ENCODE measurements around the gene LDAH. TPM values are rescaled to one million over a fixed set of nuclear protein-coding genes. Genes with fewer than 3 reads are reported as not detected.

The LDAH gene
- total RNA-seq, 4 donors from 2014 or later: 7.5 to 58.5 (median 15.2) TPM

- intact Hi-C loops (cut with DNase I; ENCODE audit: low total_unique reads): no loop called here
- no peak for TF ChIP-seq CTCF (IDR thresholded peaks at IDR 0.05)
- TF ChIP-seq POLR2A (IDR thresholded peaks at IDR 0.05): no peak
- TF ChIP-seq EP300 (IDR thresholded peaks at IDR 0.05; ENCODE audit: low read depth): no peak
- TF ChIP-seq POLR2AphosphoS5 (IDR thresholded peaks at IDR 0.05): no peak
- Histone ChIP-seq H3K9me3 (no peaks in the 10 kb centered on the region), H3K27me3 (peaks cover 98% of the 10 kb centered on the region), H3K36me3 (no peaks in the 10 kb centered on the region), H3K4me3 (no peak overlapping the region), H3K4me1 (peaks cover 16 to 40% (median 24%) of the 10 kb centered on the region in 4 donors), H3K27ac (no peak overlapping the region)
- in situ Hi-C loops (cut with MboI; ENCODE audit: low pct_ligation_motif_present in 1 of 4, low pct_unique_long_range_greater_than_20kb in 1 of 4, low sequenced_read_pairs in 3 of 4): loop anchor here (10.0 to 25.0 kb wide), 2 partner anchors 296 to 444 kb away; partner anchors contain the start of gene TDRD15 (in 3 of the 4)
- no peak for DNase-seq
- 89% methylated on average over 6 of the region's 6 CpGs; no CpG with 5 or more reads in 1 of the 2 donors for WGBS, 2 donors (ENCODE audit: low coverage in 1 of 2)
These were observed 154.4 kb downstream of the LDAH start for GRCh38 chr2:20668451-20668850.

GRCh38 chr2:20667531-20668401, 155.1 kb downstream of the LDAH start:
- Histone ChIP-seq H3K4me1 (peaks cover 16 to 40% (median 24%) of the 10 kb centered on the region in 4 donors), H3K27me3 (peaks cover 98% of the 10 kb centered on the region), H3K27ac (no peak overlapping the region), H3K36me3 (no peaks in the 10 kb centered on the region), H3K9me3 (no peaks in the 10 kb centered on the region), H3K4me3 (peak overlapping the region in 3 of 4 donors; percentile 23 to 54 (median 38))
- in situ Hi-C loops (cut with MboI; ENCODE audit: low pct_ligation_motif_present in 1 of 4, low pct_unique_long_range_greater_than_20kb in 1 of 4, low sequenced_read_pairs in 3 of 4): loop anchor here (10.0 to 25.0 kb wide), 2 partner anchors 297 to 445 kb away; partner anchors contain the start of gene TDRD15 (in 3 of the 4)
- 29% methylated on average over 39 of the region's 39 CpGs; no CpG with 5 or more reads in 1 of the 2 donors for WGBS, 2 donors (ENCODE audit: low coverage in 1 of 2)
- TF ChIP-seq EP300 (IDR thresholded peaks at IDR 0.05; ENCODE audit: low read depth) (no peak), CTCF (IDR thresholded peaks at IDR 0.05) (no peak)
- intact Hi-C loops (cut with DNase I; ENCODE audit: low total_unique reads): loop anchor here (2.0 kb wide), 1 partner anchor 299 kb away; no protein-coding TSS in a partner anchor
- no peak for DNase-seq

GRCh38 chr2:20667151-20667530, 155.8 kb downstream of the LDAH start:
- in situ Hi-C loops (cut with MboI; ENCODE audit: low pct_ligation_motif_present in 1 of 4, low pct_unique_long_range_greater_than_20kb in 1 of 4, low sequenced_read_pairs in 3 of 4) (loop anchor here (10.0 to 25.0 kb wide), 2 partner anchors 298 to 445 kb away; partner anchors contain the start of gene TDRD15 (in 3 of the 4)), intact Hi-C loops (cut with DNase I; ENCODE audit: low total_unique reads) (loop anchor here (2.0 kb wide), 1 partner anchor 300 kb away; no protein-coding TSS in a partner anchor)
- TF ChIP-seq POLR2AphosphoS5 (IDR thresholded peaks at IDR 0.05): no peak
- TF ChIP-seq CTCF (IDR thresholded peaks at IDR 0.05): no peak
- Histone ChIP-seq H3K27ac (no peak overlapping the region), H3K4me1 (peaks cover 16 to 38% (median 24%) of the 10 kb centered on the region in 4 donors), H3K36me3 (no peaks in the 10 kb centered on the region), H3K9me3 (no peaks in the 10 kb centered on the region), H3K27me3 (peaks cover 98% of the 10 kb centered on the region), H3K4me3 (peak overlapping the region; percentile 19 to 55 (median 34))
- 0% methylated on average over 7 of the region's 62 CpGs; no CpG with 5 or more reads in 1 of the 2 donors for WGBS, 2 donors (ENCODE audit: low coverage in 1 of 2)
- DNase-seq: no peak
